A549 (cell line): Measurements from ENCODE around the gene SHLD3.

Experiments
- CTCF ChIP-seq: fragments of >200 bp; sonication (Bioruptor Twin); formaldehyde crosslinking; IDR thresholded peaks from 3 replicates; pipeline ENCODE4 v1.5.1; 2016
- POLR2A ChIP-seq: IDR thresholded peaks from 2 replicates; pipeline ENCODE4 v1.6.1; 2012; ENCODE audit warnings: mild to moderate bottlenecking, low read length
- RNF2 ChIP-seq: fragments of 200-600 bp; sonication (generic); IDR thresholded peaks from 2 replicates; pipeline ENCODE4 v1.6.1; 2016; ENCODE audit warnings: low read depth, mild to moderate bottlenecking, antibody characterized with exemption, moderate library complexity, borderline replicate concordance

- TF ChIP-seq POLR2A: no peak
- no peak for TF ChIP-seq RNF2
- TF ChIP-seq CTCF: no peak
These were observed 26.3 kb downstream of the SHLD3 start for GRCh38 chr5:65651144-65651543.
